Body of pancreas (tissue), 4 donors: Measurements from ENCODE around the gene NR6A1. TPM values are rescaled to one million over a fixed set of nuclear protein-coding genes. Genes with fewer than 3 reads are reported as not detected.

Experiments used
- ATAC-seq: fragments of 150-250 bp; one replicate; pipeline ENCODE4 v1.9.1; 2016
- DNase-seq, 4 donors: peaks; one replicate each; pipeline ENCODE4 v3.0.0-alpha.2; 2019
- H3K27ac ChIP-seq, 4 donors: fragments of 200-600 bp; sonication (generic); 1 replicate in 3 of 4; 2 replicates in 1 of 4; pipeline versions ENCODE4 v1.5.1 to v1.6.1; 2016 to 2019; ENCODE audit warnings: mild to moderate bottlenecking in 1 of 4, mixed read lengths in 1 of 4, moderate library complexity in 1 of 4
- H3K27me3 ChIP-seq, 2 donors: fragments of 200-600 bp; sonication (generic); one replicate each; pipeline ENCODE4 v1.6.0; 2016; ENCODE audit warnings: mild to moderate bottlenecking in 1 of 2
- H3K36me3 ChIP-seq, 2 donors: fragments of 200-600 bp; sonication (generic); replicated peaks in 1 of 2; 2 replicates each; pipeline ENCODE4 v1.5.1; 2016; ENCODE audit warnings: low read depth in 2 of 2; ENCODE audit not compliant: insufficient read depth in 1 of 2
- H3K4me1 ChIP-seq: fragments of 200-600 bp; sonication (generic); one replicate; pipeline ENCODE4 v1.6.0; 2016
- H3K4me3 ChIP-seq, 2 donors: fragments of 200-600 bp; sonication (generic); 1 replicate in 1 of 2; 2 replicates in 1 of 2; pipeline ENCODE4 v1.5.1; 2016 to 2019
- H3K9me3 ChIP-seq, 3 donors: fragments of 200-600 bp; sonication (generic); 1 replicate in 2 of 3; 2 replicates in 1 of 3; pipeline ENCODE4 v1.5.1; 2016
- POLR2A ChIP-seq, 3 donors: fragments of 450-650 bp; IDR thresholded peaks; one replicate each; pipeline ENCODE4 v1.6.1; 2016; ENCODE audit warnings: antibody characterized with exemption in 3 of 3, mild to moderate bottlenecking in 2 of 3
- WGBS, 2 donors: methylation state at CpG; one replicate each; pipeline ENCODE4 v1.1.5; 2017; 5-methylcytosine and 5-hydroxymethylcytosine counted together
- intact Hi-C: fragments of 100-400 bp; cut with DNase I; formaldehyde crosslinking; loops from one replicate; pipeline ENCODE4 v1.15.1; 2023
- total RNA-seq, 2 donors: library from RNA; depleted of rRNA; stranded (reverse); fragments of >200 nt; gene quantifications; one replicate each; pipeline ENCODE4 v1.1.0, GENCODE V29; 2016
- TF ChIP-seq, protein P1 (sequence below), 7 experiments: fragments of 450-650 bp in 4 of 7; fragments of 200-600 bp in 3 of 7; sonication (generic) in 3 of 7; IDR thresholded peaks; one replicate each; pipeline ENCODE4 v1.5.1; 2016 to 2019; ENCODE audit warnings: antibody characterized with exemption in 7 of 7

Gene NR6A1
- total RNA-seq, 2 donors from 2014 or later, result 3.3 to 3.9 TPM

DNA sequence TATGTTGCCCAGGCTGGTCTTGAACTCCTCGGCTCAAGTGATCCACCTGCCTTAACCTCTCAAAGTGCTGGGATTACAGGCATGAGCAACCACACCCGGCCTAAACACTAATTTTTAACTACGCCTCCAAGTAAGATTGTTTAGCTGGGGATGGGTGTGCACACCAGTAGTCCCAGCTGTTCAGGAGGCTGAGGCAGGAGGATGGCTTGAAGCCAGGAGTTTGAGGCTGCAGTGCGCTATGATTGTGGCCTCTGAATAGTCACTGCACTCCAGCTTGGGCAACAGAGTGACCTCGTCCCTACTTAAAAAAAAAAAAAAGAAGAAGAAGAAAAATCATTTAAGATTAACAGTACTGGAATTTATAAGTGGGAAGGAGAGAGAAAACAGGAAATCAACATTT, 173.1 kb downstream of the NR6A1 start:
- ATAC-seq, result no peak
- DNase-seq, result no peak
- no peaks in the 10 kb centered on the region for H3K36me3 ChIP-seq
- H3K27me3 ChIP-seq, result no peaks in the 10 kb centered on the region
- no peak overlapping the region for H3K27ac ChIP-seq
- H3K9me3 ChIP-seq, result no peaks in the 10 kb centered on the region
- no peak overlapping the region for H3K4me3 ChIP-seq
- TF ChIP-seq, protein P1, sequence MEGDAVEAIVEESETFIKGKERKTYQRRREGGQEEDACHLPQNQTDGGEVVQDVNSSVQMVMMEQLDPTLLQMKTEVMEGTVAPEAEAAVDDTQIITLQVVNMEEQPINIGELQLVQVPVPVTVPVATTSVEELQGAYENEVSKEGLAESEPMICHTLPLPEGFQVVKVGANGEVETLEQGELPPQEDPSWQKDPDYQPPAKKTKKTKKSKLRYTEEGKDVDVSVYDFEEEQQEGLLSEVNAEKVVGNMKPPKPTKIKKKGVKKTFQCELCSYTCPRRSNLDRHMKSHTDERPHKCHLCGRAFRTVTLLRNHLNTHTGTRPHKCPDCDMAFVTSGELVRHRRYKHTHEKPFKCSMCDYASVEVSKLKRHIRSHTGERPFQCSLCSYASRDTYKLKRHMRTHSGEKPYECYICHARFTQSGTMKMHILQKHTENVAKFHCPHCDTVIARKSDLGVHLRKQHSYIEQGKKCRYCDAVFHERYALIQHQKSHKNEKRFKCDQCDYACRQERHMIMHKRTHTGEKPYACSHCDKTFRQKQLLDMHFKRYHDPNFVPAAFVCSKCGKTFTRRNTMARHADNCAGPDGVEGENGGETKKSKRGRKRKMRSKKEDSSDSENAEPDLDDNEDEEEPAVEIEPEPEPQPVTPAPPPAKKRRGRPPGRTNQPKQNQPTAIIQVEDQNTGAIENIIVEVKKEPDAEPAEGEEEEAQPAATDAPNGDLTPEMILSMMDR (IDR thresholded peaks at IDR 0.05), result no peak
- TF ChIP-seq POLR2A (IDR thresholded peaks at IDR 0.05), result no peak
- peaks cover 21% of the 10 kb centered on the region for H3K4me1 ChIP-seq
- intact Hi-C loops, result no loop called here
- WGBS, 2 donors, result 87 to 94% methylated on average over 5 of the region's 5 CpGs

DNA sequence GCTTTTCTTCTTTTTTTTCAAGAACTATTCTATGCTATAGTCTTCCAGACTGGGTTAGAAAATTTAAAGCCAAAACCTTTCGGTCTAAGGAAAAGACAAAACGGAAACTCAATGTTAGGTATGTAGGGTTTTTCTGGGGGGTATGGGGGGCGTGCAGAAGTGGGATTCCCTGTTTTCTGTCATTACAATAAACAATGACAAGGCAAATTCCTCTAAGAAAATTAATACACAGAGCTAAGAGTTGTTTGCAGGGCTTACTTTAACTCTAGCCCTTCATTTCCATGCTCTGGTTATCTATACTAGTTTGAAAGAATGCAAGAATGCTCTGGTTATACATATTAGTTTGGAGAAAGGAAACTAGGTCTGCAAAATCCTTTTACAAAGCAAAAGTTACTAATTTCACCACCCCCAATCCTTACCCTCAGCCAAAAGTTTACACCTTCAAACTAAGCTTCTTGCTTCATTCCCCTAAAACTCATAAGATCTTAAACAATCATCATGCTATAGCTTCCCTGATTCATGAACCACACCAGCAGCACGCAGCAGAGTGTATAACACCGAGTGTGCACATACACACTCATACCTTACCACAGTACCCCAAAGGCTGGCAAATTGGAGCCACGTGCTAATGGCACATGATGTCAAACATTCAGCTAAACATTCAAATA, 174.8 kb downstream of the NR6A1 start:
- intact Hi-C loops, result no loop called here
- Histone ChIP-seq H3K4me1 (peaks cover 9% of the 10 kb centered on the region), H3K27me3 (no peaks in the 10 kb centered on the region), H3K27ac (no peak overlapping the region), H3K9me3 (no peaks in the 10 kb centered on the region), H3K36me3 (no peaks in the 10 kb centered on the region), H3K4me3 (no peak overlapping the region)
- TF ChIP-seq, protein P1 (IDR thresholded peaks at IDR 0.05), result no peak
- TF ChIP-seq POLR2A (IDR thresholded peaks at IDR 0.05), result no peak
- ATAC-seq, result no peak
- 76 to 86% methylated on average over 6 of the region's 6 CpGs for WGBS, 2 donors
- no peak for DNase-seq

DNA sequence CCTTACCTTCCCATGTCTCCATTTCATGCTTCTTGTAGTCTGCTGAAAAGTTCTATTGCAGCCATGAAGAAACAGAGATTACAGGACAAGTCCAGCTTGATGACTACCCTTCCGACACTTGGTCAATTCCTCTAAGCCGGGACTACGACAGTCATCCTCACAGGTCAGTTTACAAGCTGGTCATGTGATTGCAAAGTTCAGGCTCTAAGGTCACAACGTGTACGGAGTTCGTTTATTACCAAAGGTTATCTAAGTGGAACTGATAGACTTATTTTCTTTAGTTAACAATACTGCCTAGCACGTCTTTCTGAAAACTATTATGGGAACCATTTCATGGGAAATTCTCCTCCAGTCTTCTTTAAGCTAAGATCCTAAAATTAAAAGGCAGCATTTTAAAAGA, 175.4 kb downstream of the NR6A1 start:
- DNase-seq, result no peak
- Histone ChIP-seq H3K9me3 (no peaks in the 10 kb centered on the region), H3K36me3 (no peaks in the 10 kb centered on the region), H3K4me1 (peaks cover 11% of the 10 kb centered on the region), H3K27ac (no peak overlapping the region), H3K4me3 (no peak overlapping the region), H3K27me3 (no peaks in the 10 kb centered on the region)
- intact Hi-C loops, result no loop called here
- ATAC-seq, result no peak
- TF ChIP-seq, protein P1 (IDR thresholded peaks at IDR 0.05), result no peak
- TF ChIP-seq POLR2A (IDR thresholded peaks at IDR 0.05), result no peak
- WGBS, 2 donors, result 31 to 34% methylated on average over 7 of the region's 7 CpGs

DNA sequence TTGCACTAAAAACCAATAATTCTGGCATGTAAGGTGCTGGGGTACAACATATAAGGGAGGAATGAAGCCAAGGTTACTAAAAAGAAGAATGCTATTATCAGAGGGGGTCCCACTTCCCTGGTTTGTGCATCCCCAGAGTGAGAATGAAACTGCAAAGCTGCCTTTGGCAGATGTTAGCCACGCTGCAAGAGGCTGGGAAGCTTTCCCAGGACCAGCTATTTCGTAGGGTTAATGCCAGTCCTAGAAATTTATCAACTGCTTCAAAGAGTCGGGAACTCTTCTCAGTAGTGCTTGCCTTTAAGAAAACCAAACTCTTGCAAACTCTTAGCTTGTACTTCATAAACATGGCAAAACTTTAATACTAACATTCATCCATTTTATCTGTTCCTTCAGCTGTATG, 176.4 kb downstream of the NR6A1 start:
- no peak overlapping the region for H3K4me3 ChIP-seq
- 53 to 57% methylated on average over 3 of the region's 3 CpGs for WGBS, 2 donors
- intact Hi-C loops, result no loop called here
- ATAC-seq (no peak), DNase-seq (no peak)
- H3K27me3 ChIP-seq, result no peaks in the 10 kb centered on the region
- TF ChIP-seq, protein P1 (IDR thresholded peaks at IDR 0.05), result no peak
- no peak for TF ChIP-seq POLR2A (IDR thresholded peaks at IDR 0.05)
- no peaks in the 10 kb centered on the region for H3K36me3 ChIP-seq
- H3K4me1 ChIP-seq, result peaks cover 16% of the 10 kb centered on the region
- H3K9me3 ChIP-seq, result no peaks in the 10 kb centered on the region
- H3K27ac ChIP-seq, result no peak overlapping the region

DNA sequence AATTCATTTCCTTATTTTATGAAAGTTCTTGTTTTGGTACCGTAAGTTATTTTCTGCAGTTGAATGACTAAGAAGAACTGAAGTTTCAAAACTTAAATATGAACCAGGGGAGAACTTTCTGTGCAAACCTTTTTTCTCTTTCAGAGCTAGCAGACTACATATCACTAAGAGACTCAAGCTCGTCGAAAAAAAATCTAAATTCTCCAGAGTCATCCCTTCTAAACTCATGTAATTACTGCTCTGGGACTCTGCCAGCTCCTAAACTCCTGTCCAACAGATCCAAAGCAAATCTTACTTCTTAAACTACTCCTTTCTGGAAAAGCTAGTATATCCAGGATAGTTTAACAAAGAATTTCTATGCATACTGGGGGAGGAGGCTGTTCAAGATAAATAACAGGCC, 176.9 kb downstream of the NR6A1 start:
- WGBS, 2 donors, result 59 to 65% methylated on average over 3 of the region's 3 CpGs
- intact Hi-C loops, result no loop called here
- Histone ChIP-seq H3K4me1 (peaks cover 16% of the 10 kb centered on the region), H3K9me3 (no peaks in the 10 kb centered on the region), H3K27me3 (no peaks in the 10 kb centered on the region), H3K4me3 (no peak overlapping the region), H3K27ac (no peak overlapping the region), H3K36me3 (no peaks in the 10 kb centered on the region)
- ATAC-seq, result no peak
- TF ChIP-seq, protein P1 (IDR thresholded peaks at IDR 0.05), result no peak
- no peak for TF ChIP-seq POLR2A (IDR thresholded peaks at IDR 0.05)
- no peak for DNase-seq
